OCI-LY7 (cell line): ENCODE results near the gene FOXN4.

Experiments used
- EZH2phosphoT487 ChIP-seq: fragments of 200-600 bp; sonication (generic); IDR thresholded peaks from 2 replicates; pipeline ENCODE4 v1.6.1; 2018; ENCODE audit warnings: low read depth, borderline replicate concordance, mild to moderate bottlenecking, mixed run types, antibody characterized with exemption, low read length, moderate library complexity, mixed read lengths
- TF ChIP-seq, protein P1 (sequence below): fragments of 200-600 bp; sonication (generic); conservative IDR thresholded peaks from 2 replicates; pipeline ENCODE4 v1.5.1; 2014; ENCODE audit warnings: mild to moderate bottlenecking, antibody characterized with exemption, low read length, moderate library complexity, mixed read lengths

DNA sequence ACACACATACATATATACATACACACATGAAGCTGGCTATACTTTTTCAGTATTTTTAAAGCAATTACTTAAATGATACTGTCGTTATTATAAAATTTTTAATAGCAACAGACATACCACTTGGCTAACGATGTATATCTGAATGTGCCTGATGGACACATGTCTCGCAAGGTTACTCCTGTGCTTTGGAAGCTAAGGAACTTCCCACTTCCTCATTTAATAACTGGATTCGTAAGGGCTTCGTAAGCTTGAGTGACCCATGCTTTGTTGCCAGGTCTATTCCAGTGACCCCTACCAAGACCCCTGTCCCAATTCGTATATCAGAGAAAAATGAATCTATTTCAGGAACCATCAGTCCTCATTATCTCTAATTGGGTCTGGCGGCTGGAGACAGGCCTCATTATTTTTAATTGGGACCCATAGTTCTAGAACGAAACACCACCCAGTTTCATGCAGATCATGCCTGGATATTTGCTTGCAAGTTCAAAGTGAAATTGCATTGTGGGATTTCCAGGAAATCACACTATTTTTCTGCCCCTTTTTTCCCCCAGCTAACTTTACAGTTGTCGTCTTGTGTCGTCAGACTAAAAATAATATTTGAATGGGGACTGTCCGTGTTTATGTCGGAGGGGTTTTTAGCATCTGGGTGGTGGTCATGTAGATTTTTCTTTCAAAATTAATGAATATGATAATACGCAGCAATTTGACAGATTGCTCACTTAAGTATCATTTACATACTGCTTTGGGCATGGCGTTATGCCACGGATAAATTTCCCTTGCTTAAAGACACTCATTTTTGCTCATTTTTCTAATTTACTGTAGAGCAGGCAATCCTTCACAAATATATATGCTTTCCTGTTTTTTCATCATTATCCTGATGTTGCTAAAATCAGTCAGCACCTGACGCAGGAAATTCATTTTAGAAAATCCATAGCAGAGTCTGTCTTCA lies 21.5 kb upstream of the FOXN4 start:
- no peak for TF ChIP-seq EZH2phosphoT487
- TF ChIP-seq, protein P1, sequence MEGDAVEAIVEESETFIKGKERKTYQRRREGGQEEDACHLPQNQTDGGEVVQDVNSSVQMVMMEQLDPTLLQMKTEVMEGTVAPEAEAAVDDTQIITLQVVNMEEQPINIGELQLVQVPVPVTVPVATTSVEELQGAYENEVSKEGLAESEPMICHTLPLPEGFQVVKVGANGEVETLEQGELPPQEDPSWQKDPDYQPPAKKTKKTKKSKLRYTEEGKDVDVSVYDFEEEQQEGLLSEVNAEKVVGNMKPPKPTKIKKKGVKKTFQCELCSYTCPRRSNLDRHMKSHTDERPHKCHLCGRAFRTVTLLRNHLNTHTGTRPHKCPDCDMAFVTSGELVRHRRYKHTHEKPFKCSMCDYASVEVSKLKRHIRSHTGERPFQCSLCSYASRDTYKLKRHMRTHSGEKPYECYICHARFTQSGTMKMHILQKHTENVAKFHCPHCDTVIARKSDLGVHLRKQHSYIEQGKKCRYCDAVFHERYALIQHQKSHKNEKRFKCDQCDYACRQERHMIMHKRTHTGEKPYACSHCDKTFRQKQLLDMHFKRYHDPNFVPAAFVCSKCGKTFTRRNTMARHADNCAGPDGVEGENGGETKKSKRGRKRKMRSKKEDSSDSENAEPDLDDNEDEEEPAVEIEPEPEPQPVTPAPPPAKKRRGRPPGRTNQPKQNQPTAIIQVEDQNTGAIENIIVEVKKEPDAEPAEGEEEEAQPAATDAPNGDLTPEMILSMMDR = no peak
